WTC11 (cell line): ENCODE results near the gene RPL23. TPM values are rescaled to one million over a fixed set of nuclear protein-coding genes. Genes with fewer than 3 reads are reported as not detected.

Source experiments
- ATAC-seq: fragments of 200-7000 bp; cut with Tn5 transposase; 2 replicates; pipeline ENCODE4 v1.10.0; 2021; ENCODE audit warnings: mild to moderate bottlenecking, moderate library complexity
- CTCF ChIA-PET: fragments of 300-600 bp; sonication (Branson Sonifier 250); formaldehyde crosslinking; loops from one replicate; lab custom pipeline; 2021; ENCODE audit warnings: antibody characterized with exemption; lab: Charles Lee
- POLR2A ChIA-PET: fragments of 350-600 bp; sonication (Branson Sonifier 250); formaldehyde crosslinking; loops from one replicate; lab custom pipeline; 2021; ENCODE audit warnings: antibody characterized with exemption; lab: Charles Lee
- DNase-seq: peaks from one replicate; pipeline ENCODE4 v3.0.0; 2021; ENCODE audit warnings: low spot score
- H3K27ac Mint-ChIP-seq: 2 replicates; pipeline ENCODE4 v1.8.0; 2021; ENCODE audit warnings: mixed read lengths
- H3K27me3 Mint-ChIP-seq: 2 replicates; pipeline ENCODE4 v1.8.0; 2021; ENCODE audit warnings: low read depth, mild to moderate bottlenecking, moderate library complexity, mixed read lengths
- H3K36me3 Mint-ChIP-seq: 2 replicates; pipeline ENCODE4 v1.8.0; 2021; ENCODE audit warnings: mixed read lengths
- H3K4me1 Mint-ChIP-seq: 2 replicates; pipeline ENCODE4 v1.8.0; 2022; ENCODE audit warnings: mixed read lengths
- H3K4me3 Mint-ChIP-seq: 2 replicates; pipeline ENCODE4 v1.8.0; 2021; ENCODE audit warnings: mild to moderate bottlenecking, moderate library complexity, mixed read lengths
- H3K9me3 Mint-ChIP-seq: 2 replicates; pipeline ENCODE4 v1.8.0; 2021; ENCODE audit warnings: mixed read lengths
- ELF4 ChIP-seq: sonication (generic); formaldehyde crosslinking; IDR thresholded peaks from 2 replicates; pipeline ENCODE4 v1.8.1; 2022; ENCODE audit warnings: low read depth, mild to moderate bottlenecking, moderate library complexity, missing genetic modification reagents
- EMX1 ChIP-seq: fragments of 250-450 bp; sonication (Bioruptor Pico); IDR thresholded peaks from 2 replicates; pipeline ENCODE4 v1.8.0; 2021; ENCODE audit warnings: mild to moderate bottlenecking
- FOXP1 ChIP-seq: sonication (generic); formaldehyde crosslinking; IDR thresholded peaks from 2 replicates; pipeline ENCODE4 v1.8.0; 2022; ENCODE audit warnings: missing genetic modification reagents, mild to moderate bottlenecking, moderate library complexity, borderline replicate concordance
- GRHL2 ChIP-seq: fragments of 250-450 bp; sonication (Bioruptor Pico); IDR thresholded peaks from 2 replicates; pipeline ENCODE4 v1.8.0; 2022; ENCODE audit warnings: mild to moderate bottlenecking, moderate library complexity; ENCODE audit not compliant: insufficient replicate concordance, severe bottlenecking
- NR1H2 ChIP-seq: sonication (generic); formaldehyde crosslinking; IDR thresholded peaks from 2 replicates; pipeline ENCODE4 v1.9.0; 2021; ENCODE audit warnings: mild to moderate bottlenecking, moderate library complexity, missing genetic modification reagents
- RORB ChIP-seq: fragments of 250-450 bp; sonication (Bioruptor Pico); IDR thresholded peaks from 2 replicates; pipeline ENCODE4 v1.9.0; 2021; ENCODE audit warnings: mild to moderate bottlenecking
- SMAD4 ChIP-seq: sonication (generic); formaldehyde crosslinking; IDR thresholded peaks from 2 replicates; pipeline ENCODE4 v1.8.0; 2022; ENCODE audit warnings: mild to moderate bottlenecking, missing genetic modification reagents
- SOX15 ChIP-seq: fragments of 250-450 bp; sonication (Bioruptor Pico); IDR thresholded peaks from 2 replicates; pipeline ENCODE4 v1.9.0; 2021; ENCODE audit warnings: mild to moderate bottlenecking
- TCF7 ChIP-seq: sonication (generic); formaldehyde crosslinking; IDR thresholded peaks from 2 replicates; pipeline ENCODE4 v1.8.0; 2022; ENCODE audit warnings: mild to moderate bottlenecking, low read depth, missing genetic modification reagents, moderate library complexity
- TEAD1 ChIP-seq: sonication (generic); formaldehyde crosslinking; IDR thresholded peaks from 2 replicates; pipeline ENCODE4 v1.8.0; 2022; ENCODE audit warnings: mild to moderate bottlenecking, missing genetic modification reagents
- ZBTB21 ChIP-seq: sonication (generic); formaldehyde crosslinking; IDR thresholded peaks from 2 replicates; pipeline ENCODE4 v1.8.1; 2023; ENCODE audit warnings: mild to moderate bottlenecking, missing genetic modification reagents, borderline replicate concordance
- total RNA-seq: library from RNA; stranded (reverse); gene quantifications from 3 replicates; pipeline ENCODE4 v1.2.3, GENCODE V29; 2021
- TF ChIP-seq, protein P1 (sequence below): sonication (generic); formaldehyde crosslinking; IDR thresholded peaks from 2 replicates; pipeline ENCODE4 v1.8.0; 2023; ENCODE audit warnings: missing genetic modification reagents
- TF ChIP-seq, protein P2 (sequence below): fragments of 250-450 bp; sonication (Bioruptor Pico); IDR thresholded peaks from 2 replicates; pipeline ENCODE4 v1.9.0; 2021; ENCODE audit warnings: mild to moderate bottlenecking, borderline replicate concordance
- TF ChIP-seq, protein P3 (sequence below): sonication (generic); formaldehyde crosslinking; IDR thresholded peaks from 2 replicates; pipeline ENCODE4 v1.8.1; 2022; ENCODE audit warnings: mild to moderate bottlenecking, missing genetic modification reagents, moderate library complexity, borderline replicate concordance
- TF ChIP-seq, protein P4 (sequence below): sonication (generic); formaldehyde crosslinking; IDR thresholded peaks from 2 replicates; pipeline ENCODE4 v1.8.1; 2023; ENCODE audit warnings: mild to moderate bottlenecking, missing genetic modification reagents, moderate library complexity
- TF ChIP-seq, protein P5 (sequence below): sonication (generic); formaldehyde crosslinking; IDR thresholded peaks from 2 replicates; pipeline ENCODE4 v1.8.1; 2022; ENCODE audit warnings: missing genetic modification reagents, borderline replicate concordance
- TF ChIP-seq, protein P6 (sequence below): sonication (generic); formaldehyde crosslinking; IDR thresholded peaks from 2 replicates; pipeline ENCODE4 v1.8.1; 2022; ENCODE audit warnings: low read depth, missing genetic modification reagents, borderline replicate concordance

Gene RPL23
- total RNA-seq, 1 experiment from 2014 or later = 1,832 TPM

DNA sequence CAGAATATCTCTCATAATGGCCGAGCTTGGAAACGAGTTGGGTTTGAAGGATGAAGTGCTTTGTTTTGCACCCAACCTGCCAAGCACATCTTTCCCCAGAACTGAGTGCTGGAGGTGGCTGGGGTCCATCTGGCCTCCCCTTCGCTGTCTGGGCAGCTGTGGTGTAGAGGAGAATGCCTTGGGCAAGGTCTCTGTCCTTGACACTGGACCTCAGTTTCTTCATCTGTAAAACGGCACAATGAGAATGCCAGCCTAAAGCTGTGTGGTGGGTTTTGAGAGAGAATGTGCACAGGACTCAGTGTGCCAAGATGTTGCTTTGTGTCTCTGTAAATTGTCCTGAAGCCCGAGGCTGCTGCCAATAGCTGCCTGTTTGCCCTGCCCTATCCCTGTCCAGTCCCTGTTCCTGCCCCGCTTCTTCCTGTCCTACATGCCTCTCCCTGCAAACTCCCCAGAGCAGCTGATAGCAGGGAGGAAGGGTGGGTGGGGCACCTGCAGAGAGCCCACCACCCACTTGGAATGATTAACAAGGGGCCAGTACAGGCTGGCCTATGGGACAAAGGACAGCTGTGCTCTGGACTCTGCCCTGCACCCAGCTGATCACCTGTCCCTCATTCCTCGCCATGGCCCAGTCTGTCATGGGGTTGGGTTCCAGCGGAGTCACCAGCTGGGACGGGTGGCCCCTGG is 31.7 kb upstream of the RPL23 start:
- ATAC-seq (no peak), DNase-seq (no peak)
- Mint-ChIP-seq H3K27me3 (no peaks in the 10 kb centered on the region), H3K36me3 (peaks cover 15% of the 10 kb centered on the region), H3K4me3 (no peak overlapping the region), H3K9me3 (no peaks in the 10 kb centered on the region), H3K4me1 (peaks cover 67% of the 10 kb centered on the region), H3K27ac (peak overlapping the region; percentile 75)
- ChIA-PET CTCF (interaction anchor here (0.5 to 2.0 kb wide), 7 partner anchors 8 to 289 kb away, joined by 3 to 7 read pairs (median 4); partner anchors contain the start of gene LASP1NB), POLR2A (interaction anchor here (0.7 to 1.5 kb wide), 4 partner anchors 17 to 279 kb away, joined by 3 to 10 read pairs (median 4); no protein-coding TSS in a partner anchor)
- TF ChIP-seq EMX1 (CRISPR knock-in tag) (no peak), TEAD1 (CRISPR knock-in tag) (no peak), RORB (CRISPR knock-in tag) (no peak), SMAD4 (CRISPR knock-in tag) (no peak), ELF4 (CRISPR knock-in tag) (no peak), TCF7 (CRISPR knock-in tag) (no peak), ZBTB21 (no peak), FOXP1 (CRISPR knock-in tag) (no peak), GRHL2 (CRISPR knock-in tag) (no peak), SOX15 (CRISPR knock-in tag) (no peak)
- TF ChIP-seq, protein P1, sequence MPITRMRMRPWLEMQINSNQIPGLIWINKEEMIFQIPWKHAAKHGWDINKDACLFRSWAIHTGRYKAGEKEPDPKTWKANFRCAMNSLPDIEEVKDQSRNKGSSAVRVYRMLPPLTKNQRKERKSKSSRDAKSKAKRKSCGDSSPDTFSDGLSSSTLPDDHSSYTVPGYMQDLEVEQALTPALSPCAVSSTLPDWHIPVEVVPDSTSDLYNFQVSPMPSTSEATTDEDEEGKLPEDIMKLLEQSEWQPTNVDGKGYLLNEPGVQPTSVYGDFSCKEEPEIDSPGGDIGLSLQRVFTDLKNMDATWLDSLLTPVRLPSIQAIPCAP = no peak
- TF ChIP-seq, protein P2, sequence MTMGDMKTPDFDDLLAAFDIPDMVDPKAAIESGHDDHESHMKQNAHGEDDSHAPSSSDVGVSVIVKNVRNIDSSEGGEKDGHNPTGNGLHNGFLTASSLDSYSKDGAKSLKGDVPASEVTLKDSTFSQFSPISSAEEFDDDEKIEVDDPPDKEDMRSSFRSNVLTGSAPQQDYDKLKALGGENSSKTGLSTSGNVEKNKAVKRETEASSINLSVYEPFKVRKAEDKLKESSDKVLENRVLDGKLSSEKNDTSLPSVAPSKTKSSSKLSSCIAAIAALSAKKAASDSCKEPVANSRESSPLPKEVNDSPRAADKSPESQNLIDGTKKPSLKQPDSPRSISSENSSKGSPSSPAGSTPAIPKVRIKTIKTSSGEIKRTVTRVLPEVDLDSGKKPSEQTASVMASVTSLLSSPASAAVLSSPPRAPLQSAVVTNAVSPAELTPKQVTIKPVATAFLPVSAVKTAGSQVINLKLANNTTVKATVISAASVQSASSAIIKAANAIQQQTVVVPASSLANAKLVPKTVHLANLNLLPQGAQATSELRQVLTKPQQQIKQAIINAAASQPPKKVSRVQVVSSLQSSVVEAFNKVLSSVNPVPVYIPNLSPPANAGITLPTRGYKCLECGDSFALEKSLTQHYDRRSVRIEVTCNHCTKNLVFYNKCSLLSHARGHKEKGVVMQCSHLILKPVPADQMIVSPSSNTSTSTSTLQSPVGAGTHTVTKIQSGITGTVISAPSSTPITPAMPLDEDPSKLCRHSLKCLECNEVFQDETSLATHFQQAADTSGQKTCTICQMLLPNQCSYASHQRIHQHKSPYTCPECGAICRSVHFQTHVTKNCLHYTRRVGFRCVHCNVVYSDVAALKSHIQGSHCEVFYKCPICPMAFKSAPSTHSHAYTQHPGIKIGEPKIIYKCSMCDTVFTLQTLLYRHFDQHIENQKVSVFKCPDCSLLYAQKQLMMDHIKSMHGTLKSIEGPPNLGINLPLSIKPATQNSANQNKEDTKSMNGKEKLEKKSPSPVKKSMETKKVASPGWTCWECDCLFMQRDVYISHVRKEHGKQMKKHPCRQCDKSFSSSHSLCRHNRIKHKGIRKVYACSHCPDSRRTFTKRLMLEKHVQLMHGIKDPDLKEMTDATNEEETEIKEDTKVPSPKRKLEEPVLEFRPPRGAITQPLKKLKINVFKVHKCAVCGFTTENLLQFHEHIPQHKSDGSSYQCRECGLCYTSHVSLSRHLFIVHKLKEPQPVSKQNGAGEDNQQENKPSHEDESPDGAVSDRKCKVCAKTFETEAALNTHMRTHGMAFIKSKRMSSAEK (CRISPR knock-in tag) = no peak
- TF ChIP-seq, protein P3, sequence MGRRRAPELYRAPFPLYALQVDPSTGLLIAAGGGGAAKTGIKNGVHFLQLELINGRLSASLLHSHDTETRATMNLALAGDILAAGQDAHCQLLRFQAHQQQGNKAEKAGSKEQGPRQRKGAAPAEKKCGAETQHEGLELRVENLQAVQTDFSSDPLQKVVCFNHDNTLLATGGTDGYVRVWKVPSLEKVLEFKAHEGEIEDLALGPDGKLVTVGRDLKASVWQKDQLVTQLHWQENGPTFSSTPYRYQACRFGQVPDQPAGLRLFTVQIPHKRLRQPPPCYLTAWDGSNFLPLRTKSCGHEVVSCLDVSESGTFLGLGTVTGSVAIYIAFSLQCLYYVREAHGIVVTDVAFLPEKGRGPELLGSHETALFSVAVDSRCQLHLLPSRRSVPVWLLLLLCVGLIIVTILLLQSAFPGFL (CRISPR knock-in tag) = no peak
- TF ChIP-seq, protein P4, sequence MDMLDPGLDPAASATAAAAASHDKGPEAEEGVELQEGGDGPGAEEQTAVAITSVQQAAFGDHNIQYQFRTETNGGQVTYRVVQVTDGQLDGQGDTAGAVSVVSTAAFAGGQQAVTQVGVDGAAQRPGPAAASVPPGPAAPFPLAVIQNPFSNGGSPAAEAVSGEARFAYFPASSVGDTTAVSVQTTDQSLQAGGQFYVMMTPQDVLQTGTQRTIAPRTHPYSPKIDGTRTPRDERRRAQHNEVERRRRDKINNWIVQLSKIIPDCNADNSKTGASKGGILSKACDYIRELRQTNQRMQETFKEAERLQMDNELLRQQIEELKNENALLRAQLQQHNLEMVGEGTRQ (CRISPR knock-in tag) = no peak

DNA sequence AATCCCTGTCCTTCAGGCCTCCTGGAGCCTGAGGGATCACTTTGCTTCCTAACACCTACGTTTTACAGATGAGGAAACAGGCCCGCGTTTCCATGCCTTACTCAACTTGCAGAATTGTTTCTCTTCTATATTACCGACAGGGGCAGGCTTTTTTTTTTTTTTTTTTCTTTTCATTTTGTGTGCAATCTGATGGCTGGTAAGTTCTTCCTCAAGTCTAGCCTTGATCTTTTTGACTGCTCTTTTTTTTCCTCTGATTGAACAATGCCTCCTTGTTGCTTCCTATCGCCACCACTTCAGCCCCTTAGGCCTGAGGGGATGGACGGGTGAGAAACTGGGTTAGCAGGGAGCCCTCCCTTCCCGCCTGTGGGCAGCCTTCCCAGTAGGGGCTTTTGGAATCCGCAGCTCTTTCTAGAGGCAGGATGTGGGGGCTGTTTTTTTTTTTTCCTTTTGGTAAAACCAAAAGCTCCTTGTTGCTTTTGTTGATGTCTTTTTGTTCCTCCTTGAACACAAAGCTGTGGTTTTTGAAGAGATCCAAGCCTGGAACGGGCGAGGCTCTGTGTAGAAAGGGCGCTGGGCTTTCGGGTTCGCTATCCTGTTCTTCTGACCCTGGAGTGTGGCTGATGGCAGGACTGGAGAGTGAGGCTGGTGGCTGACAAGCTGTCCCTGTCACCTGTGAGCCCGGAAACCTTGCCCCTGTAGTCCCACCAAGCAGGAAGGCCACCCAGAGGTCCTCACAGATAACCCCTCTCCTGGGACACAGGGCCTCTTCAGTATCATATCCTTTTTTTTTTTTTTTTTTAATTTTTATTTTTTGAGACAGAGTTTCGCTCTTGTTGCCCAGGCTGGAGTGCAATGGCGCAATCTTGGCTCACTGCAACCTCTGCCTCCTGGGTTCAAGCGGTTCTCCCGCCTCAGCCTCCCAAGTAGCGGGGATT is 30.3 kb upstream of the RPL23 start:
- DNase-seq = no peak
- peak overlapping the region; percentile 96 for H3K27ac Mint-ChIP-seq
- H3K9me3 Mint-ChIP-seq = no peaks in the 10 kb centered on the region
- TF ChIP-seq, protein P5, sequence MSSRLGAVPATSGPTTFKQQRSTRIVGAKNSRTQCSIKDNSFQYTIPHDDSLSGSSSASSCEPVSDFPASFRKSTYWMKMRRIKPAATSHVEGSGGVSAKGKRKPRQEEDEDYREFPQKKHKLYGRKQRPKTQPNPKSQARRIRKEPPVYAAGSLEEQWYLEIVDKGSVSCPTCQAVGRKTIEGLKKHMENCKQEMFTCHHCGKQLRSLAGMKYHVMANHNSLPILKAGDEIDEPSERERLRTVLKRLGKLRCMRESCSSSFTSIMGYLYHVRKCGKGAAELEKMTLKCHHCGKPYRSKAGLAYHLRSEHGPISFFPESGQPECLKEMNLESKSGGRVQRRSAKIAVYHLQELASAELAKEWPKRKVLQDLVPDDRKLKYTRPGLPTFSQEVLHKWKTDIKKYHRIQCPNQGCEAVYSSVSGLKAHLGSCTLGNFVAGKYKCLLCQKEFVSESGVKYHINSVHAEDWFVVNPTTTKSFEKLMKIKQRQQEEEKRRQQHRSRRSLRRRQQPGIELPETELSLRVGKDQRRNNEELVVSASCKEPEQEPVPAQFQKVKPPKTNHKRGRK = 0 out of 2 replicates have a peak, but pooled peaks have one; percentile 18
- TF ChIP-seq, protein P6, sequence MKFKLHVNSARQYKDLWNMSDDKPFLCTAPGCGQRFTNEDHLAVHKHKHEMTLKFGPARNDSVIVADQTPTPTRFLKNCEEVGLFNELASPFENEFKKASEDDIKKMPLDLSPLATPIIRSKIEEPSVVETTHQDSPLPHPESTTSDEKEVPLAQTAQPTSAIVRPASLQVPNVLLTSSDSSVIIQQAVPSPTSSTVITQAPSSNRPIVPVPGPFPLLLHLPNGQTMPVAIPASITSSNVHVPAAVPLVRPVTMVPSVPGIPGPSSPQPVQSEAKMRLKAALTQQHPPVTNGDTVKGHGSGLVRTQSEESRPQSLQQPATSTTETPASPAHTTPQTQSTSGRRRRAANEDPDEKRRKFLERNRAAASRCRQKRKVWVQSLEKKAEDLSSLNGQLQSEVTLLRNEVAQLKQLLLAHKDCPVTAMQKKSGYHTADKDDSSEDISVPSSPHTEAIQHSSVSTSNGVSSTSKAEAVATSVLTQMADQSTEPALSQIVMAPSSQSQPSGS (CRISPR knock-in tag) = no peak
- TF ChIP-seq ZBTB21 (no peak), NR1H2 (CRISPR knock-in tag) (no peak), RORB (CRISPR knock-in tag) (no peak)
- H3K36me3 Mint-ChIP-seq = peaks cover 11% of the 10 kb centered on the region
- ChIA-PET CTCF (interaction anchor here (0.6 to 1.8 kb wide), 5 partner anchors 10 to 207 kb away, joined by 3 to 7 read pairs (median 3); partner anchors contain the start of gene LASP1NB), POLR2A (interaction anchor here (0.7 kb wide), 1 partner anchor 16 kb away, joined by 3 read pairs; no protein-coding TSS in a partner anchor)
- H3K27me3 Mint-ChIP-seq = no peaks in the 10 kb centered on the region
- ATAC-seq = peak; percentile 20; the same call in 1 of the 2 replicates
- H3K4me3 Mint-ChIP-seq = peak overlapping the region; percentile 43
- H3K4me1 Mint-ChIP-seq = peaks cover 75% of the 10 kb centered on the region
